Endometrial microvascular endothelial cells (primary cell): ENCODE results near the gene ZSCAN9. TPM values are rescaled to one million over a fixed set of nuclear protein-coding genes. Genes with fewer than 3 reads are reported as not detected.

Experiments
- in situ Hi-C: cut with HindIII; loops from 2 replicates; pipeline ENCODE4 v1.10.0; 2017; ENCODE audit warnings: low sequenced_read_pairs, low pct_unique_long_range_greater_than_20kb; ENCODE audit errors: inconsistent ontology term
- total RNA-seq: library from RNA; depleted of rRNA; stranded (reverse); fragments of >200 nt; gene quantifications from one replicate; pipeline ENCODE4 v1.2.3, GENCODE V29; 2015; ENCODE audit errors: inconsistent ontology term

Gene ZSCAN9
- total RNA-seq, 1 donor from 2014 or later: 11.8 TPM

GRCh38 chr6:28258877-28259777 lies 34.1 kb downstream of the ZSCAN9 start, which contains the start of gene NKAPL:
TSS of gene NKAPL (plus strand) at chr6:28259297. CDS start at chr6:28259372, 75 bp downstream.
- in situ Hi-C loops: no loop called here

GRCh38 chr6:28263922-28264321 lies 38.8 kb downstream of the ZSCAN9 start:
- in situ Hi-C loops: no loop called here

- in situ Hi-C loops: no loop called here
Measured at GRCh38 chr6:28264834-28265401, 39.8 kb downstream of the ZSCAN9 start.

GRCh38 chr6:28266563-28266961 lies 41.5 kb downstream of the ZSCAN9 start:
- in situ Hi-C loops: no loop called here

- in situ Hi-C loops: no loop called here
Measured at GRCh38 chr6:28266962-28267694, 42.1 kb downstream of the ZSCAN9 start, which contains the start of gene ZSCAN26. TSS of gene ZSCAN26 (plus strand) at chr6:28267143. CDS start at chr6:28271920, 4,777 bp downstream.

GRCh38 chr6:28267695-28268059 lies 42.6 kb downstream of the ZSCAN9 start:
- in situ Hi-C loops: no loop called here

- in situ Hi-C loops: no loop called here
Measured at GRCh38 chr6:28269492-28269891, 44.4 kb downstream of the ZSCAN9 start.

GRCh38 chr6:28274888-28275287 lies 49.8 kb downstream of the ZSCAN9 start:
- in situ Hi-C loops: no loop called here

- in situ Hi-C loops: no loop called here
Measured at GRCh38 chr6:28277746-28278145, 52.7 kb downstream of the ZSCAN9 start.

- in situ Hi-C loops: no loop called here
Measured at GRCh38 chr6:28280595-28281287, 55.7 kb downstream of the ZSCAN9 start.

- in situ Hi-C loops: no loop called here
Measured at GRCh38 chr6:28281288-28282064, 56.4 kb downstream of the ZSCAN9 start, which contains the start of gene PGBD1. TSS of gene PGBD1 (plus strand) at chr6:28281572. CDS start at chr6:28283814, 2,242 bp downstream.

GRCh38 chr6:28282926-28283325 lies 57.9 kb downstream of the ZSCAN9 start:
- in situ Hi-C loops: no loop called here

Other genes with a start within 250 kb of the ZSCAN9 start
- 0.19 TPM for gene ZNF165, start 144.7 kb upstream of the ZSCAN9 start, total RNA-seq
- gene ZSCAN16, start 100.7 kb upstream of the ZSCAN9 start, total RNA-seq: 4.9 TPM
- 11.2 TPM for gene ZKSCAN8, start 83.4 kb upstream of the ZSCAN9 start, total RNA-seq
- gene ZKSCAN4, start 27.0 kb downstream of the ZSCAN9 start, total RNA-seq: 4.1 TPM
- 0.19 TPM for gene NKAPL, start 34.0 kb downstream of the ZSCAN9 start, total RNA-seq
- gene ZSCAN26, start 41.9 kb downstream of the ZSCAN9 start, total RNA-seq: 38.7 TPM
- gene PGBD1, start 56.3 kb downstream of the ZSCAN9 start, total RNA-seq: 11.9 TPM
- 16.5 TPM for gene ZSCAN31, start 110.9 kb downstream of the ZSCAN9 start, total RNA-seq
- 2.9 TPM for gene ZKSCAN3, start 124.7 kb downstream of the ZSCAN9 start, total RNA-seq
- gene ZSCAN12, start 174.5 kb downstream of the ZSCAN9 start, total RNA-seq: 2.1 TPM
- 0.28 TPM for gene ZSCAN23, start 218.2 kb downstream of the ZSCAN9 start, total RNA-seq